ENCODE results near the gene ESAM.
A peak's percentile ranks its signal among the peaks of the same experiment; 100 is the strongest.

The ESAM gene

GRCh38 chr11:124791626-124792341, 29.7 kb upstream of the ESAM start:
- peak; percentile 39 for DNase-seq (ENCODE audit: low read depth)
- TF ChIP-seq, protein P1, sequence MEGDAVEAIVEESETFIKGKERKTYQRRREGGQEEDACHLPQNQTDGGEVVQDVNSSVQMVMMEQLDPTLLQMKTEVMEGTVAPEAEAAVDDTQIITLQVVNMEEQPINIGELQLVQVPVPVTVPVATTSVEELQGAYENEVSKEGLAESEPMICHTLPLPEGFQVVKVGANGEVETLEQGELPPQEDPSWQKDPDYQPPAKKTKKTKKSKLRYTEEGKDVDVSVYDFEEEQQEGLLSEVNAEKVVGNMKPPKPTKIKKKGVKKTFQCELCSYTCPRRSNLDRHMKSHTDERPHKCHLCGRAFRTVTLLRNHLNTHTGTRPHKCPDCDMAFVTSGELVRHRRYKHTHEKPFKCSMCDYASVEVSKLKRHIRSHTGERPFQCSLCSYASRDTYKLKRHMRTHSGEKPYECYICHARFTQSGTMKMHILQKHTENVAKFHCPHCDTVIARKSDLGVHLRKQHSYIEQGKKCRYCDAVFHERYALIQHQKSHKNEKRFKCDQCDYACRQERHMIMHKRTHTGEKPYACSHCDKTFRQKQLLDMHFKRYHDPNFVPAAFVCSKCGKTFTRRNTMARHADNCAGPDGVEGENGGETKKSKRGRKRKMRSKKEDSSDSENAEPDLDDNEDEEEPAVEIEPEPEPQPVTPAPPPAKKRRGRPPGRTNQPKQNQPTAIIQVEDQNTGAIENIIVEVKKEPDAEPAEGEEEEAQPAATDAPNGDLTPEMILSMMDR (IDR thresholded peaks at IDR 0.05; ENCODE audit: insufficient read depth, low read depth, low read length, missing control alignments) = no peak
- H3K4me3 ChIP-seq (ENCODE audit: low read depth, low read length) = no peak overlapping the region

DNA sequence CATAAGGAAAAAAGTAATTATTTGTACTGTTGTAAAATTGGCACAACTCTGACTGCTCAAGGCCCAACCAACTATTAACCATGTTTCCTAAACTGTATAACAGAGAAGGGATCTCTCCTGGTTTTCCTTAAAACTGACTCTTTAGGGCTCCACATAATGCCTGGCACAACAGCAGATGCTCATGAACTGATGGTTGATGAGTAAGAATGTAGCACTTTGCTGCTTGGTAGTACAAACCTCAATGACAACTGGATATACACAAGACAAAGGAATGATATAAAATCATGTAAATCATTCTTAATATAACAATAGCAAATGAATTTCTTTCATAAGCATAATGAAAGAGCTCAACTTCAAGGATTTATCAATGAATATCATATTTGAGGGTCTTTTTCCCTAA, 26.4 kb upstream of the ESAM start:
- DNase-seq (ENCODE audit: low read depth) = no peak
- no peak overlapping the region for H3K4me3 ChIP-seq (ENCODE audit: low read depth, low read length)
- TF ChIP-seq, protein P1 (IDR thresholded peaks at IDR 0.05; ENCODE audit: insufficient read depth, low read depth, low read length, missing control alignments) = no peak

- H3K4me3 ChIP-seq (ENCODE audit: low read depth, low read length) = no peak overlapping the region
- TF ChIP-seq, protein P1 (IDR thresholded peaks at IDR 0.05; ENCODE audit: insufficient read depth, low read depth, low read length, missing control alignments) = no peak
- DNase-seq (ENCODE audit: low read depth) = no peak
Observed at GRCh38 chr11:124784051-124784450, 22.0 kb upstream of the ESAM start.

DNA sequence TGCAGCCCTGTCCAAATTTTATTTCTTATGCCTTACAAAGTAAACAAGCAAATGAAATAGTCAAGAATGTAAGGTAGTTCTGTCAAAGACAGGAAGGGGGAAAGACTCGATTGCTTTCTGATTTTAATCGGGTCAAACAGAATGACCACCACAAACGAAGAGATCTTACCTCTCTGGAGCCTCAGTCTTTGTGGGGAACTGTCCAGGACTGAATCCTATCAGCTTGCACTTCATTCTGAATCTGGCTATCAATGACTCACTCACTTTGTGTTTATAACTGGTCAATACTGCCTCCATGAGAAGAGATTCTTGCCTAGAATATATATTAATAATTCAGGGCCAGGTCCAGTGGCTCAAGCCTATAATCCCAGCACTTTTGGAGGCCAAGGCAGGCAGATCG, 20.9 kb upstream of the ESAM start:
- TF ChIP-seq, protein P1 (IDR thresholded peaks at IDR 0.05; ENCODE audit: insufficient read depth, low read depth, low read length, missing control alignments) = no peak
- no peak overlapping the region for H3K4me3 ChIP-seq (ENCODE audit: low read depth, low read length)
- DNase-seq (ENCODE audit: low read depth) = no peak

- no peak overlapping the region for H3K4me3 ChIP-seq (ENCODE audit: low read depth, low read length)
- TF ChIP-seq, protein P1 (IDR thresholded peaks at IDR 0.05; ENCODE audit: insufficient read depth, low read depth, low read length, missing control alignments) = no peak
- DNase-seq (ENCODE audit: low read depth) = no peak
Observed at GRCh38 chr11:124779568-124779967, 17.5 kb upstream of the ESAM start.

DNA sequence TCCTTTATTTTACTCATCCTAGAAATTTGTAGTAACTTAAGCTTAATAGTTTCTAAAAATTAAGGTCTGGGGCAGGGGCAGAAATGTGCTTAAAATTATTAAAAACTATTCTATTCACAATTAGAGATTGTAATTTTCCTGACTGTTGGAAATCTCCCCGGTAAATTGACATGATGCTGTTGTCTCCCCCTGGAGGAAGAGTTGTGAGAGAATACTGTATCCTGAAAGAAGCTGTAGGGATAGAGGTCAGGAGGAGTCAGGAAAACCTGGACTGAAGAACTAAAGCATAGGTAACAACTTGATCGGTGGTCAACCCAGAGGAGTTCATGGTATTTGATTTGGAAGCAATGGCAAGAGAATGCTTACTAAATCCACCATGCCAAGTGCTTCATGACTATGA, 16.2 kb upstream of the ESAM start:
- no peak overlapping the region for H3K4me3 ChIP-seq (ENCODE audit: low read depth, low read length)
- TF ChIP-seq, protein P1 (IDR thresholded peaks at IDR 0.05; ENCODE audit: insufficient read depth, low read depth, low read length, missing control alignments) = no peak
- DNase-seq (ENCODE audit: low read depth) = no peak
